ENCODE data around the gene CACNG1. TPM values are rescaled to one million over a fixed set of nuclear protein-coding genes. Genes with fewer than 3 reads are reported as not detected.

The CACNG1 gene
- total and polyA plus RNA-seq, 3 donors from 2014 or later: 0.69 TPM; not detected in 2

DNA sequence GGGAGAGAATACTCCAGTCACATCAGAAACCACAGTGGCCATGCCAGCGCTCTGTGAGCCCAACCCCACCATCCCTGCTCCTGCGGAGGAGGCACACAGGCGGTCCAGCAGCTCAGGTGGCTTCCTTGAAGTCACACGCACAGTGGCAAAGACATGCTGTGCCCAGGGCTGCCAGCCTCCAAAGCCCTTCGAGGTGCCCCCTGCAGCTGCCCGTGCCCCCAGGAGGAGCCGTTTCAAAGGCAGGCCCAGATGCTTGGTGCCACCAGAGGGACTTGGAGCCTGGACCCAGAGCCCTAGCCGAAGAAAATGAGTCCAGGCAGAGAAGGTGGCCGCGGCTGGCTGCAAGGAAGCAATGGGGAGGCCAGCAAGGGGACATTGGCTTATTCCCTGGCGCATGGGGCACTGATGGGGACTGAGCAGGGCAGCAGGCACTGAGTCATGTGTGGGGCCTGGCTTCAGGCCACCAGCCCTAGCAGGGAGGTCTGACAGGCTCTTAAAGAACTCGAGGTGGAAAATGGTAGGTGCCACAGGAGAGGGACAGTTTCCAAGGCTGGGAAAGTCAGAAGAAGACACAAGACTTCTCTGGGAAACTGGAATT lies 17.2 kb upstream of the CACNG1 start:
- intact Hi-C loops (cut with DNase I; ENCODE audit: low total_unique reads): no loop called here
- Histone ChIP-seq H3K4me3 (no peak overlapping the region), H3K27me3 (no peaks in the 10 kb centered on the region), H3K27ac (no peak overlapping the region), H3K4me1 (no peaks in the 10 kb centered on the region), H3K9me3 (no peaks in the 10 kb centered on the region), H3K36me3 (ENCODE audit: low read depth, missing control alignments) (no peaks in the 10 kb centered on the region)
- no peak for TF ChIP-seq POLR2A (IDR thresholded peaks at IDR 0.05)
- WGBS, 2 donors: 85 to 89% methylated on average over 10 to 12 of the region's 12 CpGs
- DNase-seq: no peak

GRCh38 chr17:67030641-67031040 lies 13.7 kb upstream of the CACNG1 start:
- 91 to 97% methylated on average over 14 to 21 of the region's 21 CpGs for WGBS, 2 donors
- no peaks in the 10 kb centered on the region for H3K36me3 ChIP-seq (ENCODE audit: low read depth, missing control alignments)
- H3K27me3 ChIP-seq: no peaks in the 10 kb centered on the region
- H3K4me1 ChIP-seq: no peaks in the 10 kb centered on the region
- TF ChIP-seq POLR2A (IDR thresholded peaks at IDR 0.05): no peak
- no peak for TF ChIP-seq CTCF (IDR thresholded peaks at IDR 0.05)
- H3K4me3 ChIP-seq: no peak overlapping the region
- no peak overlapping the region for H3K27ac ChIP-seq
- DNase-seq: no peak
- intact Hi-C loops (cut with DNase I; ENCODE audit: low total_unique reads): no loop called here
- no peaks in the 10 kb centered on the region for H3K9me3 ChIP-seq

GRCh38 chr17:67032382-67032781 lies 12.0 kb upstream of the CACNG1 start:
- no peak overlapping the region for H3K4me3 ChIP-seq
- no peaks in the 10 kb centered on the region for H3K27me3 ChIP-seq
- intact Hi-C loops (cut with DNase I; ENCODE audit: low total_unique reads): no loop called here
- H3K9me3 ChIP-seq: no peaks in the 10 kb centered on the region
- H3K27ac ChIP-seq: no peak overlapping the region
- no peaks in the 10 kb centered on the region for H3K36me3 ChIP-seq (ENCODE audit: low read depth, missing control alignments)
- no peaks in the 10 kb centered on the region for H3K4me1 ChIP-seq
- 85 to 94% methylated on average over 7 to 14 of the region's 14 CpGs for WGBS, 2 donors
- no peak for TF ChIP-seq CTCF (IDR thresholded peaks at IDR 0.05)
- no peak for TF ChIP-seq POLR2A (IDR thresholded peaks at IDR 0.05)
- DNase-seq: no peak

DNA sequence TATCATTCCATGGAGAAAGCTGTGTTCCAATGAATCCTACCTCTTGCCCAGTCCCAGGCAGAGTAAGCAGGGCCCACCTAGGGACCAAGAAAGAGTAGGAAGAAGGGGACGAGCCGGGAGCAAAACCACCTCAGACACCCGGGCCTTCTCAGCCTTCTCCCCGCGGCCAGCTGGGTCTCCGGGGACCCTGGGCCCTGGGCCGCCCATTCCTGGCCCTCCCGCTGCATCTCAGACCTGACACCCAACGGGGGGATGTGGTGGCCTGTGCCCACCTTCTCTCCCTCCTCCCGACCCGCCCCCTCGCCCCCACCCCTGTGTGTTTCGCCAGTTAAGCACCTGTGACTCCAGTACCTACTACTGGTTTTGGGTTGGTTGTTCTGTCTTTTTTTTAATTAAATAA lies 11.4 kb upstream of the CACNG1 start:
- H3K4me1 ChIP-seq: no peaks in the 10 kb centered on the region
- intact Hi-C loops (cut with DNase I; ENCODE audit: low total_unique reads): no loop called here
- 93 to 96% methylated on average over 13 of the region's 13 CpGs for WGBS, 2 donors
- no peaks in the 10 kb centered on the region for H3K9me3 ChIP-seq
- no peak overlapping the region for H3K4me3 ChIP-seq
- no peak for DNase-seq
- no peak for TF ChIP-seq POLR2A (IDR thresholded peaks at IDR 0.05)
- TF ChIP-seq CTCF (IDR thresholded peaks at IDR 0.05): no peak
- H3K27me3 ChIP-seq: no peaks in the 10 kb centered on the region
- no peak overlapping the region for H3K27ac ChIP-seq
- H3K36me3 ChIP-seq (ENCODE audit: low read depth, missing control alignments): no peaks in the 10 kb centered on the region

DNA sequence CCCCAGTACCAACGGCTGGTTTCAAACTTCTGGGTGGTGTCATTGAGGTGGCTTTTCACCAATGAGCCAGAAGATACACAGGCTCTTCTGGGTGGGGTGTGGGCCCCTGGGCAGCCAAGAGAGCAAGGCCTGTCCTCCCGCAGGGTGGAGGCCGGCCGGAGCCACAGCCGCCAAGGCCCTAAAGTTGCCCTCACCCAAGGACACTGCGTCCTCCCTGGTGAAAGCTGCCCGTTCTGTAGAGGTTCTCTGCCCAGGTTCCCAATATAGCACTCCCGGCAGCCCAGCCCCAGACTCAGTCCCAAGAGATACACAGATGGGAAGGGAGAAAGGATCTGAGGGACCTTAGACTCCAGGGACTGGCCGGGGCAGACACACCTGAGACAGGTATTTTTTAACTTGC lies 10.7 kb upstream of the CACNG1 start:
- 78 to 97% methylated on average over 4 to 9 of the region's 9 CpGs for WGBS, 2 donors
- Histone ChIP-seq H3K27me3 (no peaks in the 10 kb centered on the region), H3K36me3 (ENCODE audit: low read depth, missing control alignments) (no peaks in the 10 kb centered on the region), H3K9me3 (no peaks in the 10 kb centered on the region), H3K4me1 (no peaks in the 10 kb centered on the region), H3K4me3 (no peak overlapping the region), H3K27ac (no peak overlapping the region)
- intact Hi-C loops (cut with DNase I; ENCODE audit: low total_unique reads): no loop called here
- DNase-seq: no peak
- TF ChIP-seq POLR2A (IDR thresholded peaks at IDR 0.05): no peak
- no peak for TF ChIP-seq CTCF (IDR thresholded peaks at IDR 0.05)

Measured in testis (tissue), 3 donors.